ENCODE results near the gene PSTPIP1.

- no peak for TF ChIP-seq CTCF (IDR thresholded peaks at IDR 0.05)
- no peak for TF ChIP-seq POLR2A (IDR thresholded peaks at IDR 0.05; ENCODE audit: low read depth)
Measured at GRCh38 chr15:76964157-76964556, 30.8 kb upstream of the PSTPIP1 start.
